Muscle layer of colon (tissue), 2 donors: ENCODE data around the gene PPP1R7.

Experiments used
- H3K27ac ChIP-seq: one replicate; pipeline ENCODE4 v1.7.0; 2013; ENCODE audit warnings: low read depth, mild to moderate bottlenecking, low read length, moderate library complexity
- H3K27me3 ChIP-seq, 2 donors: one replicate each; pipeline ENCODE4 v1.7.0; 2013; ENCODE audit warnings: low read length in 2 of 2, mild to moderate bottlenecking in 2 of 2; ENCODE audit not compliant: insufficient read depth in 2 of 2, control insufficient read depth in 1 of 2
- H3K36me3 ChIP-seq: one replicate; pipeline ENCODE4 v1.7.0; 2013; ENCODE audit warnings: mild to moderate bottlenecking, low read length; ENCODE audit not compliant: insufficient read depth
- H3K4me1 ChIP-seq: one replicate; pipeline ENCODE4 v1.7.0; 2013; ENCODE audit warnings: mild to moderate bottlenecking, low read length; ENCODE audit not compliant: insufficient read depth
- H3K4me3 ChIP-seq, 2 donors: one replicate each; pipeline ENCODE4 v1.7.0; 2013; ENCODE audit warnings: low read length in 2 of 2, low read depth in 1 of 2, mild to moderate bottlenecking in 1 of 2, moderate library complexity in 1 of 2
- H3K9ac ChIP-seq: one replicate; pipeline ENCODE4 v1.7.0; 2013; ENCODE audit warnings: low read length
- H3K9me3 ChIP-seq: one replicate; pipeline ENCODE4 v1.7.0; 2013; ENCODE audit warnings: mild to moderate bottlenecking, low read length
- donor health status: abdominal sarcoma.
- donor health status: Adenocarcinoma of cecum.

The PPP1R7 gene

DNA sequence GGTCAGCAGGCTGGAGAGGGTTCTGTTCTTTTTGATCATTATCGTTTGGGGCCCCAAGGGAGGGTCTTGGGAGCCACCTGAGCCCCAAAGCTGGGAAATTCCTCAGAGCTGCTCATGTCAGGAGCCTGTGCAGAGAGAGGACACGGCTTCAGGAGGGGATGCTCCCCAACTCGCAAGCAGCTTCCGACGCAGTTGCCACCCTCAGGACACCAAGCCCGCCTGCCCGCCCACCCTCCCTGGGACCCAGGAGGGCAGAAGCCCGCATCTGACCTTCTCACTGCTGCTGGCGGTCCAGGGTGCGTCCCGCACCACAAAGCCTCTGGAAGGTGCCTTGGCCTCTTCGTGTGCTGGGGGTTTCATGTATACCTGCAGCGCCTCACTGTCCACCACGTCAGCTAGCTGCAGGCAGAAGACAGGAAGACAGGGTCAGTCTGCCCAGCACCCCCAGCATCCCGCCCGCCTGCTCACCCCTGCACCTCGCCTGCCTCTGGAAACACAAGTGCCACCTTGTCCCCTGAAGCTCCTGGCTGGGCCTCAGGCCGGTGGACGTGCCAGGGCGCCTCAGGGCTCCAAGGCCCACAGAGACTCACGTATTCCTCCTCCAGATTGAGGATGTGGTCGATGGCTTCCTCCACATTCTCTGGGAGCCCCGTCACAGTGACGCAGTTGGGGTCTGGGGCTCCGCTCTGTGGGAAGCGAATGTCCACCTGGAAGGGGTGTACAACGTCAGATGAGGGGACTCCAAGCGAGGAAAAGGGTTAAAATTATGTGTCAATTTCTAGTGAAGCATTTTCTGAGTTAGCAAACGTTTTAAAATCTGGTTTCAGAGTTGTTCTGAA, 79.5 kb downstream of the PPP1R7 start:
- Histone ChIP-seq H3K27me3 (no peaks in the 10 kb centered on the region), H3K4me1 (no peaks in the 10 kb centered on the region), H3K36me3 (peaks cover 67% of the 10 kb centered on the region), H3K9me3 (no peaks in the 10 kb centered on the region), H3K9ac (no peak overlapping the region), H3K27ac (no peak overlapping the region), H3K4me3 (no peak overlapping the region)

DNA sequence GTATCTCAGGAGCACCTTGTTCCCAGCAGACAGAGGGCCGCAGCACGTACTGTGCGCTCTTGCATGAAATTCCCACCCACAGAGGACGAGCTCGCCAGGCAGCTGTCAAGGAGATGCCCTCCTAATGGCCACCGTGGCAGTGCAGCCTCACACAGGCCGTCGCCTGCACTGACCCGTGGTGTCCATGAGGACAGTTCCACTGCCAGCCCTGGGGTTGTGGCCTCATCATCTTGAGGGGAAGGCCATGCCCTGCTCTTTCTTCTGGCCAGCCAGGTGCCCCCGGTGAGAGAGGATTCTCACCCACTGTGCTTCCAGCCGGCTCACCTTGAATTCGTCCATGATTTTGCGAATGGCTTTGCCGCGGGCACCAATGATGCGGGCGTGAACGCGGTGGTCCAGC, 80.2 kb downstream of the PPP1R7 start:
- Histone ChIP-seq H3K27me3 (no peaks in the 10 kb centered on the region), H3K4me1 (no peaks in the 10 kb centered on the region), H3K4me3 (no peak overlapping the region), H3K36me3 (peaks cover 74% of the 10 kb centered on the region), H3K9me3 (no peaks in the 10 kb centered on the region), H3K27ac (no peak overlapping the region), H3K9ac (no peak overlapping the region)

DNA sequence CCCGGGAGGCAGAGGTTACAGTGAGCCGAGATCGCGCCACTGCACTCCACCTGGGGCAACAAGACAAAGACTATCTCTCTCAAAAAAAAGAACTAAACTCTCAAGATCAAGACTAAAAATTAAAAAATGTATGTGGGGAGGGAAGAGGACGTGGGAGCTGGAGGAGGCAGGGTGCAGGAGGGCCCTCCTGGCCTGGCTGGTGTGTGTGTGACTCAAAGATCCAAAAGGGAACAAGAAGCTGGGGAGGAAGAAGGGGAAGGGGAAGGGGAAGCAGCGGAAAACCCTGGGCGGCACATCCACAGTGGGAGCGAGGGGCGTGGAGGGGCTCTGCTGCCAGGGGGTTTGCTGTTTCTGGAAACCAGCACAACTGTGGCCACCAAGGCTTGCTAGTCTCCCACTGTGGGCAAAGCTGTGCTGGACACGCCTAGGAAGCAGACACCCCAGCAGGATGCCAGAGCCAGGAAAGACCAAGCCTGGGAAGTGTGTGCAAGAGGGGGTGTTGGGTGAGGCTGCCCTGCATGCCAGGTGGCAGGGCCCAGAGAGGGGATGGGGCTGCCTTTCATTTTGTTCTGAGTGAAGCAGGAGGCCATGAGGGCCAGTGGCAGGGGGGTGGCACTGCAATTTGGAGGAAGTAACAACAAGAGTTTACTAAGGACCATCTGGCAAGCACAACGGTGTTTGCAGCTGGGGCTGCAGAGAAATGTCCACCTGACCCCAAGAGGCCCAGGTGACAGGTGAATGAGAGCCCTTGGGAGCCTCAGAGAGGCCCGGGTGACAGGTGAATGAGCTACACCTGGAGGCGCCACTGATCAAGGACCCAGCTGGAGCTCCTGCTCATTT, 82.7 kb downstream of the PPP1R7 start:
- no peak overlapping the region for H3K9ac ChIP-seq
- no peak overlapping the region for H3K4me3 ChIP-seq
- no peaks in the 10 kb centered on the region for H3K4me1 ChIP-seq
- peaks cover 87% of the 10 kb centered on the region for H3K36me3 ChIP-seq
- no peak overlapping the region for H3K27ac ChIP-seq
- H3K27me3 ChIP-seq: no peaks in the 10 kb centered on the region
- H3K9me3 ChIP-seq: no peaks in the 10 kb centered on the region
